ENCODE results near the gene KLHL18. TPM values are rescaled to one million over a fixed set of nuclear protein-coding genes. Genes with fewer than 3 reads are reported as not detected.
"Not testable (repeated sequence)": the region's sequence is repeated elsewhere in the genome, so short reads cannot be mapped to it uniquely, and the experiment has no call there.

Gene KLHL18
- polyA plus RNA-seq, 1 experiment: 25.5 TPM

DNA sequence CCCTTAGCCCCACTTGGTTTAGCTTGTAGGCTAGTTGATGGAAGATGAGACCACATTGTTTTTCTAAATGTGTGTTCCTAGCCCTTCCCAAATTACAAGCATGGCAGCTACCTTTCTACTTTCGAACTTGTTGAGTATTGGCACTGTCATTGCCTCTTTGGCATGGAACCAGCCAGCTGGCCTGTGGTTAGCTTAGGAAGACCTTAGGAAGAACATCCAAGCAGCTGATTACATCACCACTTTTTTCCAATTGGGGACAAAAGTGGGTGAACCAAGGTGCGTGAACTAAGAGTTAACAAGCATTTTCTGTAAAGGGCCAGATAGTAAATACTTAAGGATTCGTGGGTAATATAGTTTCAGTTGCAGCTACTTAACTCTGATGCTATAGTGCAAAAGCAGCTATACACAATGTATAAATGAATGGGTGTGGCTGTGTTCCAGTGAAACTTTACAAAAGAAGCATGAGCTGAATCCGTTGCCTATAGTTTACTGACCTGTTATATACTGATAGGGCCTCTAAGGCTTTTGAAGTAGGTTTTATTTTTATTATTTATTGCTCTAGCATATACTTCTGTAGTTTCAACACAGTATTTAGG lies 8.5 kb downstream of the KLHL18 start:
- no peak for DNase-seq (ENCODE audit: low read depth)
- POLR2A ChIA-PET: no interaction called here
- Histone ChIP-seq H3K27me3 (ENCODE audit: control insufficient read depth, insufficient read depth, low read length) (no peaks in the 10 kb centered on the region), H3K36me3 (ENCODE audit: control insufficient read depth, insufficient read depth, low read length) (peaks cover 3% of the 10 kb centered on the region; the same call in 1 of the 2 replicates), H3K4me3 (ENCODE audit: low read depth, low read length) (no peak overlapping the region)
- CTCF ChIA-PET: interaction anchor here (0.5 to 1.1 kb wide), 6 partner anchors 11 to 165 kb away, joined by 3 to 5 read pairs (median 3); no protein-coding TSS in a partner anchor
- no peak for TF ChIP-seq CTCF (IDR thresholded peaks at IDR 0.05; ENCODE audit: insufficient read depth, low read depth, low read length)

- CTCF ChIA-PET: interaction anchor here (0.5 to 1.1 kb wide), 5 partner anchors 10 to 165 kb away, joined by 3 to 5 read pairs (median 3); no protein-coding TSS in a partner anchor
- H3K4me3 ChIP-seq (ENCODE audit: low read depth, low read length); H3K27me3 ChIP-seq (ENCODE audit: control insufficient read depth, insufficient read depth, low read length); DNase-seq (ENCODE audit: low read depth); H3K36me3 ChIP-seq (ENCODE audit: control insufficient read depth, insufficient read depth, low read length); POLR2A ChIA-PET: not testable (repeated sequence)
Observed at GRCh38 chr3:47291754-47292420, 9.1 kb downstream of the KLHL18 start.

GRCh38 chr3:47293822-47294221 lies 11.1 kb downstream of the KLHL18 start:
- no peak overlapping the region for H3K4me3 ChIP-seq (ENCODE audit: low read depth, low read length)
- no peaks in the 10 kb centered on the region for H3K27me3 ChIP-seq (ENCODE audit: control insufficient read depth, insufficient read depth, low read length)
- H3K36me3 ChIP-seq (ENCODE audit: control insufficient read depth, insufficient read depth, low read length): no peaks in the 10 kb centered on the region
- no peak for DNase-seq (ENCODE audit: low read depth)
- TF ChIP-seq CTCF (IDR thresholded peaks at IDR 0.05; ENCODE audit: insufficient read depth, low read depth, low read length): no peak
- ChIA-PET CTCF (no interaction called here), POLR2A (no interaction called here)

DNA sequence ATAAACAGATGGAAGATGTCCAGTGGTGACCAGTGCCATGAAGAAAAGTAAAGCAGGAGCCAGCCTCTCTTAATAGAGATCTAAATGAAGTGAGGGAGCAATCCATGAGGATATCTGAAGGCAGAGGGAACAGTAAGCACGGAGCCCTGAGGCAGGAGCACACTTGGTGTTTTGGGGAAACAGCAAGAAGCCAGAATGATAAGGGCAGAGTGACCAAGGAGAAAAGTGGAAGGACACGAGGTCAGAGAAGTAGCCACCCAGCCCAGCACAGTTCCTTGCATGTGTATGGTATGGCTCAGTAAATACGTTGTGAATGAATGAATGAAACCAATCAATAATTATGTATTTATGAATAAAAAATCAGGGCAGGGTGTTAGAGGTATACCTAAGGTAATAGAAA lies 11.6 kb downstream of the KLHL18 start:
- CTCF ChIA-PET: no interaction called here
- POLR2A ChIA-PET: no interaction called here

GRCh38 chr3:47295322-47295721 lies 12.6 kb downstream of the KLHL18 start:
- H3K27me3 ChIP-seq (ENCODE audit: control insufficient read depth, insufficient read depth, low read length): no peaks in the 10 kb centered on the region
- POLR2A ChIA-PET: no interaction called here
- no peak for DNase-seq (ENCODE audit: low read depth)
- H3K36me3 ChIP-seq (ENCODE audit: control insufficient read depth, insufficient read depth, low read length): no peaks in the 10 kb centered on the region
- CTCF ChIA-PET: no interaction called here
- H3K4me3 ChIP-seq (ENCODE audit: low read depth, low read length): no peak overlapping the region
- TF ChIP-seq CTCF (IDR thresholded peaks at IDR 0.05; ENCODE audit: insufficient read depth, low read depth, low read length): no peak

More for the DNA sequence above, 11.6 kb downstream of the KLHL18 start:
- Histone ChIP-seq H3K4me3 (ENCODE audit: low read depth, low read length) (no peak overlapping the region), H3K36me3 (ENCODE audit: control insufficient read depth, insufficient read depth, low read length) (no peaks in the 10 kb centered on the region), H3K27me3 (ENCODE audit: control insufficient read depth, insufficient read depth, low read length) (no peaks in the 10 kb centered on the region)
- no peak for TF ChIP-seq CTCF (IDR thresholded peaks at IDR 0.05; ENCODE audit: insufficient read depth, low read depth, low read length)
- DNase-seq (ENCODE audit: low read depth): no peak

Measured in BJ (cell line).